Dedifferentiated amniotic fluid mesenchymal stem cell (primary cell): ENCODE measurements around the gene SRL.
"Not testable (repeated sequence)": the region's sequence is repeated elsewhere in the genome, so short reads cannot be mapped to it uniquely, and the experiment has no call there.

ENCODE experiments used
- DNase-seq: peaks from one replicate; pipeline ENCODE4 v3.0.0-alpha.2; 2016; ENCODE audit errors: extremely low spot score

SRL gene

GRCh38 chr16:4160658-4161430 lies 81.0 kb downstream of the SRL start:
- no peak for DNase-seq

GRCh38 chr16:4159726-4160125 lies 82.2 kb downstream of the SRL start:
- no peak for DNase-seq

DNA sequence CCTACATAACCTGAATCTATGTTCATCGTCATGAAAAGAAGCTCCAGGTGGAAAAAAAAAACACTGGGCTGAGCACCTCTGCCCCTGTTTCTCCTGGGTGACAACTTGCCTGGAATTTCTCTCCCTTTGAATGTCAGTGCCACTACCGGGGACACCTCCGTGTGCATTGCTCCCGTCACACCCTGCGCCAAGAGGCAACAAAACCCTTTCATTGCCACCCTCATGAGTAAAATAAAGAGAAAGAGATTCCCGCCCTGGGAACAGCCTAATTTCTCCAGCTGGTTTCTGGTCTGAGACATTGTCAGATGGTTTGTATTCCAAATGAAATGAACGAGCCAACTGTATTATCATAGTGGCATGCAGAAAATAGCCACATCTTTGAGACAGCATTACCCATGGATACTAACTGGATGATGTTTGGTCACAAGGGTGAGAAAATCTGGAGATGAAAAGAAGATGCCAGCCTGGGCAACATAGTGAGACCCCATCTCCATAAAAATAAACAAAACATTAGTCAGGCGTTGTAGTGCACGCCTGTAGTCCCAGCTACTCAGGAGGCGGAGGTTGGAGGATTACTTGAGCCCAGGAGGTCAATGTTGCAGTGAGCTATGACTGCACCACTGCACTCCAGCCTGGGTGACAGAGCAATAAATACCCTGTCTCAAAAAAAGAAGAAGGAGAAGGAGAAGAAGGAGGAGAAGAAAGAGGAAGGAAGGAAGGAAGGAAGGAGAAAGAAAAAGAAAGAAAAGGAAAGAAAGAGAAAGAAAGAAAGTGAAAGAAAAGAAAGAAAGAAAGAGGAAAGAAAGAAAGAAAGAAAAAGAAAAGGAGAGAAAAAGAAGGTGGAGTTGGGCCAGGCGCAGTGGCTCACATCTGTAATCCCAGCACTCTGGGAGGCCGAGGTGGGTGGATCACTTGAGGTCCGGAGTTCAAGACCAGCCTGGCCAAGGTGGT lies 83.5 kb downstream of the SRL start:
- DNase-seq, result no peak

DNA sequence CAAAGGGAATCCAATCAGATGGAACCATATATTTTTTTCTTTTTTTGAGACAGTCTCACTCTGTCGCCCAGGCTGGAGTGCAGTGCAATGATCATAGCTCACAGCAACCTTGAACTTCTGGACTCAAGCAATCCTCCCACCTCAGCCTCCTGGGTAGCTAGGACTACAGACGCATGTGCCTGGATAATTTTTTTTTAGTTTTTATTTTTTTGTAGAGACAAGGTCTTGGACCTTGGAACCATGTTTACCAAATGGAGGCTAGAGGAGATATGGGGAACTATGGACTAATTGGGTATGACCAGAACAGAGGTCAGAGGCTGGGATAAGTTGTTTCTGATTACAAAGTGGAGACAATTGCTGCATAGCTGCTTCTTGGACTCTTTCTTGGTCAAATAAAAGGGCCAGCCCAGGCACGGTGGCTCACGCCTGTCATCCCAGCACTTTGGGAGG lies 84.5 kb downstream of the SRL start:
- no peak for DNase-seq

DNA sequence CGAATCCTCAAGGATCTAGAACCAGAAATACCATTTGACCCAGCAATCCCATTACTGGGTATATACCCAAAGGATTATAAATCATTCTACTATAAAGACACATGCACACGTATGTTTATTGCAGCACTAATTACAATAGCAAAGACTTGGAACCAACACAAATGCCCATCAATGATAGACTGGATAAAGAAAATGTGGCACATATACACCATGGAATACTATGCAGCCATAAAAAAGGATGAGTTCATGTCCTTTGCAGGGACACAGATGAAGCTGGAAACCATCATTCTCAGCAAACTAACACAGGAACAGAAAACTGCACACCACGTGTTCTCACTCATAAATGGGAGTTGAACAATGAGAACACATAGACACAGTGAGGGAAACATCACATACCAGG lies 85.4 kb downstream of the SRL start:
- not testable (repeated sequence) for DNase-seq

DNA sequence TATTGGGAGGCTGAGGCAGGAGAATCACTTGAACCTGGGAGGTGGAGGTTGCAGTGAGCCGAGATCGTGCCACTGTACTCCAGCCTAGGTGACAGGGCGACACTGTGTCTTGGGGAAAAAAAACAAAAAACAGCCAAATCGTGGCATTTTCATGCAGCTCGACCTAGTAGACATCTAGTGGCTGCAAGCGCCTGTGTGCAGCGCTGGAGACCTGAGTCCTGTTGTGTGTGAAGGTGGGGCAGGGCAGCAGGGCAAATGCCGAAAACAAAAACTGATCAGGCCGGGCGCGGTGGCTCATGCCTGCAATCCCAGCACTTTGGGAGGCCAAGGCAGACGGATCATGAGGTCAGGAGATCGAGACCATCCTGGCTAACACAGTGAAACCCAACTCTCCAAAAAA lies 88.5 kb downstream of the SRL start:
- DNase-seq, result not testable (repeated sequence)

DNA sequence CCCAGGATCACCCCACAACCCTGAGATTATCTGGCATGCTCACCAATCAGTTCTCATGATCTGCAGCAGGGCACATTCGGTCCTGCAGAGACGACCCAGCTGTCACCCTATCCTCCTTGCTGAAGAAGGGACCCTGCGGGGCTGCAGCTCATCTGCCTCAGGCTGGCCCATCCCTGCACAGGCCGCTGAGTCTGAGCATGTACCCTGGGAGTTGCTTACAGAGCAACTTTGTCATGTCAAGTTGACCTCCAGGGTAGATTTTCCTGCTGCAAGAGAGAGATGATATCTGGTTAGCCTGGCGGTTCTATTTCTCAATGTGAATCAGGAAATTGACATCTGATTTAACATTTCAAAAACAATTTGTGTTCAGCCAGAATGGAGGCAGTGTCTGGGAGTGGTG lies 89.6 kb downstream of the SRL start:
- DNase-seq, result no peak

GRCh38 chr16:4147236-4147635 lies 94.6 kb downstream of the SRL start:
- DNase-seq, result no peak

DNA sequence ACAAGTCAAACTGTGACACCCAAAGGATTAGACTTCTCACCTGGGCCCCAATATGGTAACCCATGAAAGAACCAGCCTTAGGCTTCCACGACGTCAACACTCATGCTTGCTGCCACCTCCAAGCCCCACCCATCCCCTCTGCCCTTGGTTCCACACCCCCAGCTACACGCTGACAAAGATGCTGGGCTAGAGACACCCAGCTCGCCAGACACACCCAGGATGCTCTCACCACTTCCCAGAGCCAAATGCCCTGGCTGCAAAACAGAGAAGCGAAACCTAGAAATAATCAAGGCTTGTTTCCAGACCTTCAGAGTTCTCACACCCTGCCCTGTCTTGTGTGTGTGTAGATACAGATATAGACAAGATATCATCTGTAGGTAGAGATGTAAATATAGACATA lies 99.6 kb downstream of the SRL start:
- DNase-seq, result no peak

GRCh38 chr16:4141604-4142003 lies 100.3 kb downstream of the SRL start:
- no peak for DNase-seq

- DNase-seq, result no peak
Measured at GRCh38 chr16:4140652-4141051, 101.2 kb downstream of the SRL start.

DNA sequence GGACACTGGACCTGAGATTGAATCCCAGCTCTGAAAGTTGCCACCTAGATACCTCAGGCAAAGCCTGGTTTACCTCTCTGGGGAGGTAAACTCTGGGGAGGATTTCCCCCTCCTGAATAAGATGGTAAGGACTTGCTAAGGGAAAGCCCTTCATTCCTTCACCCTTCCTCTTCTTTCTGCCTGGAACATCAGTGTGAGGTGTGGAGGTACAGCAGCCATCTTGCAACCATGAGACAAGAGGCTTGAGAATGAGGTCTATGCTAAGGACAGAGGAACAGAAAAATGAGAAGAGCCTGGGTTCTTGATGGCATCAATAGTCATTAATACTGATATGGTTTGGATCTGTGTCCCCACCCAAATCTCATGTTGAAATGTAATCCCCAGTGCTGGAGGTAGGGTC lies 101.9 kb downstream of the SRL start:
- no peak for DNase-seq
